ENCODE measurements around the gene TRPM8.
"Not testable (repeated sequence)": the region's sequence is repeated elsewhere in the genome, so short reads cannot be mapped to it uniquely, and the experiment has no call there.

Gene TRPM8

GRCh38 chr2:233938676-233939370, 21.6 kb downstream of the TRPM8 start:
- no peak for DNase-seq

GRCh38 chr2:233940376-233941276, 23.5 kb downstream of the TRPM8 start:
- DNase-seq: no peak

GRCh38 chr2:233942731-233943130, 25.6 kb downstream of the TRPM8 start:
- no peak for DNase-seq

GRCh38 chr2:233944269-233944668, 27.1 kb downstream of the TRPM8 start:
- DNase-seq: no peak

GRCh38 chr2:233944722-233945121, 27.5 kb downstream of the TRPM8 start:
- no peak for DNase-seq

GRCh38 chr2:233945146-233945545, 28.0 kb downstream of the TRPM8 start:
- DNase-seq: no peak

- no peak for DNase-seq
Measured at GRCh38 chr2:233950078-233950825, 33.1 kb downstream of the TRPM8 start.

GRCh38 chr2:233952335-233952734, 35.2 kb downstream of the TRPM8 start:
- no peak for DNase-seq

GRCh38 chr2:233953087-233953801, 36.1 kb downstream of the TRPM8 start:
- no peak for DNase-seq

- DNase-seq: no peak
Measured at GRCh38 chr2:233960203-233960602, 43.0 kb downstream of the TRPM8 start.

GRCh38 chr2:233961905-233962304, 44.7 kb downstream of the TRPM8 start:
- no peak for DNase-seq

- DNase-seq: no peak
Measured at GRCh38 chr2:233964581-233964980, 47.4 kb downstream of the TRPM8 start.

GRCh38 chr2:233965032-233965603, 47.9 kb downstream of the TRPM8 start:
- DNase-seq: no peak

- DNase-seq: not testable (repeated sequence)
Measured at GRCh38 chr2:233965646-233966045, 48.5 kb downstream of the TRPM8 start.

- no peak for DNase-seq
Measured at GRCh38 chr2:233966388-233966787, 49.2 kb downstream of the TRPM8 start.

GRCh38 chr2:233967164-233967563, 50.0 kb downstream of the TRPM8 start:
- DNase-seq: no peak

- no peak for DNase-seq
Measured at GRCh38 chr2:233968556-233968955, 51.4 kb downstream of the TRPM8 start.

GRCh38 chr2:233972460-233972859, 55.3 kb downstream of the TRPM8 start:
- DNase-seq: not testable (repeated sequence)

GRCh38 chr2:233972941-233973575, 55.9 kb downstream of the TRPM8 start:
- DNase-seq: no peak

GRCh38 chr2:233973786-233974185, 56.6 kb downstream of the TRPM8 start:
- DNase-seq: no peak

- no peak for DNase-seq
Measured at GRCh38 chr2:233974530-233975071, 57.4 kb downstream of the TRPM8 start.
